Transverse colon (tissue), 4 donors: Measurements from ENCODE around the gene NUP37. TPM values are rescaled to one million over a fixed set of nuclear protein-coding genes. Genes with fewer than 3 reads are reported as not detected.
A peak's percentile ranks its signal among the peaks of the same experiment; 100 is the strongest.

Source experiments
- DNase-seq: peaks from one replicate; pipeline ENCODE4 v3.0.0-alpha.2; 2019
- H3K27ac ChIP-seq, 4 donors: fragments of 200-600 bp; sonication (generic); 2 replicates each; pipeline ENCODE4 v1.5.1; 2016 to 2018; ENCODE audit warnings: inconsistent platforms in 4 of 4
- H3K27me3 ChIP-seq: fragments of 200-600 bp; sonication (generic); 2 replicates; pipeline ENCODE4 v1.5.1; 2017; ENCODE audit warnings: inconsistent platforms
- H3K36me3 ChIP-seq, 4 donors: fragments of 200-600 bp; sonication (generic); 2 replicates each; pipeline ENCODE4 v1.5.1; 2017 to 2019; ENCODE audit warnings: inconsistent platforms in 4 of 4
- H3K4me1 ChIP-seq, 4 donors: fragments of 200-600 bp; sonication (generic); 2 replicates each; pipeline ENCODE4 v1.5.1; 2017 to 2020; ENCODE audit warnings: inconsistent platforms in 4 of 4
- H3K4me3 ChIP-seq, 4 donors: fragments of 200-600 bp; sonication (generic); 1 replicate in 1 of 4; 2 replicates in 3 of 4; pipeline versions ENCODE4 v1.5.1 to v1.6.1; 2017 to 2019; ENCODE audit warnings: inconsistent platforms in 4 of 4
- H3K9me3 ChIP-seq, 2 donors: fragments of 200-600 bp; sonication (generic); 2 replicates each; pipeline ENCODE4 v1.5.1; 2017 to 2019; ENCODE audit warnings: inconsistent platforms in 2 of 2
- EP300 ChIP-seq: sonication (generic); formaldehyde crosslinking; IDR thresholded peaks from one replicate; pipeline ENCODE4 v1.6.1; 2017; ENCODE audit warnings: antibody characterized with exemption, low read depth
- POLR2A ChIP-seq: fragments of 450-650 bp; IDR thresholded peaks from one replicate; pipeline ENCODE4 v1.6.1; 2016; ENCODE audit warnings: antibody characterized with exemption, mild to moderate bottlenecking, moderate library complexity
- POLR2AphosphoS5 ChIP-seq, 3 donors: sonication (generic); formaldehyde crosslinking; IDR thresholded peaks; one replicate each; pipeline ENCODE4 v1.6.1; 2016; ENCODE audit warnings: antibody characterized with exemption in 3 of 3
- WGBS, 2 donors: methylation state at CpG; one replicate each; pipeline ENCODE4 v1.1.5; 2018; ENCODE audit warnings: low coverage in 1 of 2; 5-methylcytosine and 5-hydroxymethylcytosine counted together
- in situ Hi-C, 4 donors: fragments of 200-750 bp; cut with MboI; loops; one replicate each; pipeline versions ENCODE4 v1.15.0 to v1.15.1; 2017; ENCODE audit warnings: low sequenced_read_pairs in 3 of 4, low pct_ligation_motif_present in 1 of 4, low pct_unique_long_range_greater_than_20kb in 1 of 4
- intact Hi-C: fragments of 100-400 bp; cut with DNase I; formaldehyde crosslinking; loops from one replicate; pipeline ENCODE4 v1.15.1; 2023; ENCODE audit warnings: low total_unique reads
- total RNA-seq, 4 donors: library from RNA; depleted of rRNA; stranded (reverse); fragments of >200 nt; gene quantifications; one replicate each; pipeline ENCODE4 v1.1.0, GENCODE V29; 2016
- TF ChIP-seq, protein P1 (sequence below), 5 experiments: fragments of 200-600 bp in 3 of 5; fragments of 450-650 bp in 2 of 5; sonication (generic) in 3 of 5; IDR thresholded peaks; 1 replicate in 2 of 5; 2 replicates in 3 of 5; pipeline ENCODE4 v1.5.1; 2016 to 2017; ENCODE audit warnings: antibody characterized with exemption in 5 of 5, inconsistent platforms in 3 of 5, mild to moderate bottlenecking in 2 of 5, moderate library complexity in 1 of 5

NUP37 gene
- total RNA-seq, 4 donors from 2014 or later: 2.6 to 19.3 (median 10.2) TPM

DNA sequence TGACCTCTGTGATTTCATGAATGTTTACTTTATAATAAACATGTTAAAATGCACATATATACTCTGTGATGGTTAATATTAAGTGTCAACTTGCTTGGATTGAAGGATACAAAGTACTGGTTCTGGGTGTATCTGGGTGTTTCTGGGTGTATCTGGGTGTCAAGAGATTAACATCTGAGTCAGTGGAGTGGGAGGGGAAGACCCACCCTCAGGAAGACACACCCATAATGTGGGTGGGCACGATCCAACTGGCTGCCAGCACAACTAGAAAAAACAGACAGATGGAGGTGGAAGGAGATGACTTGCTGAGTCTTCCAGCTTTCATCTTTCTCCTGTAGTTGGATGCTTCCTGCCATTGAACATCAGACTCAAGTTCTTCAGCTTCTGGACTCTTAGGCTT, 11.9 kb downstream of the NUP37 start:
- 86% methylated on average over 1 of the region's 1 CpG; no CpG with 5 or more reads in 1 of the 2 donors for WGBS, 2 donors
- Histone ChIP-seq H3K4me1 (no peaks in the 10 kb centered on the region), H3K27me3 (no peaks in the 10 kb centered on the region)

DNA sequence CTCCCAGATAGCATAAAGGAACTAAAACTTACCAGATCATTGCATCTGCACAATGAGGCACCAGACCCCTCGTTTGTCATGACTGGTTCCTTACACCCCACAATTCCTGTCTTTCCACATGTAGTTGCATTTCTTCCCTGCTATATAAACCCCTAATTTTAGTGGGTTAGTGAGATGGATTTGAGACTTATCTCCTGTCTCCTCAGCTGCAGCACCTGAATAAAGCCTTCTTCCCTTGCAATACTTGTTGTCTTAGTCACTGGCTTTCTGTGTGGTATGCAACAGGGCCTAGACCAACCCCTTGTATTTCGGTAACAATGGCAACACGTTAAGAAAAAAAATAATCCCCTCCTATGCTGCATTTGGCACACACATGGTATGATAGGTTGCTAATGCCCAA, 13.0 kb downstream of the NUP37 start:
- Histone ChIP-seq H3K4me3 (no peak overlapping the region), H3K9me3 (peaks cover 4 to 7% of the 10 kb centered on the region in 2 donors)

More for the DNA sequence above, 11.9 kb downstream of the NUP37 start:
- in situ Hi-C loops (no loop called here), intact Hi-C loops (no loop called here)
- TF ChIP-seq POLR2A (no peak), EP300 (no peak), POLR2AphosphoS5 (IDR thresholded peaks at IDR 0.05) (no peak)
- TF ChIP-seq, protein P1, sequence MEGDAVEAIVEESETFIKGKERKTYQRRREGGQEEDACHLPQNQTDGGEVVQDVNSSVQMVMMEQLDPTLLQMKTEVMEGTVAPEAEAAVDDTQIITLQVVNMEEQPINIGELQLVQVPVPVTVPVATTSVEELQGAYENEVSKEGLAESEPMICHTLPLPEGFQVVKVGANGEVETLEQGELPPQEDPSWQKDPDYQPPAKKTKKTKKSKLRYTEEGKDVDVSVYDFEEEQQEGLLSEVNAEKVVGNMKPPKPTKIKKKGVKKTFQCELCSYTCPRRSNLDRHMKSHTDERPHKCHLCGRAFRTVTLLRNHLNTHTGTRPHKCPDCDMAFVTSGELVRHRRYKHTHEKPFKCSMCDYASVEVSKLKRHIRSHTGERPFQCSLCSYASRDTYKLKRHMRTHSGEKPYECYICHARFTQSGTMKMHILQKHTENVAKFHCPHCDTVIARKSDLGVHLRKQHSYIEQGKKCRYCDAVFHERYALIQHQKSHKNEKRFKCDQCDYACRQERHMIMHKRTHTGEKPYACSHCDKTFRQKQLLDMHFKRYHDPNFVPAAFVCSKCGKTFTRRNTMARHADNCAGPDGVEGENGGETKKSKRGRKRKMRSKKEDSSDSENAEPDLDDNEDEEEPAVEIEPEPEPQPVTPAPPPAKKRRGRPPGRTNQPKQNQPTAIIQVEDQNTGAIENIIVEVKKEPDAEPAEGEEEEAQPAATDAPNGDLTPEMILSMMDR (IDR thresholded peaks at IDR 0.05): no peak
- Histone ChIP-seq H3K4me3 (no peak overlapping the region), H3K36me3 (peaks cover 0 to 45% (median 11%) of the 10 kb centered on the region in 4 donors), H3K27ac (no peak overlapping the region), H3K9me3 (peaks cover 4 to 7% of the 10 kb centered on the region in 2 donors)
- no peak for DNase-seq

DNA sequence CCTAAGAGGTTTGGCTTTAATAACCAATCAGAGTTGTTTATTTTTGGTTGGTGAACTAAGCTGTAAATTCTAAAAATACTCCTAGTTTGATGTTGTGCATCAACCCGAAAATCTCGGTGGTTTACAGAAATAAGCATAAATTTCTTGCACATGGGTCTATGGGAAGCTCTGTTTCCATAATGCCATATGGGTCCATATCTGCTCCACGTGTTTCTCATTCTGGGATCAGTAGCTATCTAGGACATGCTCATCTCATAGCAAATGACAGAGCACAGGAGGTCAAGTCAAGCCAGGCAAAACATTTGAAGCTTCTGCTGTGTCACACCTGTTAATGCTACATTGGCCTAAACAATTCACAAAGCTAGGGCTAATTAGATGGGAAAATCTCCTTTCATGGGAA, 23.1 kb downstream of the NUP37 start:
- Histone ChIP-seq H3K4me1 (no peaks in the 10 kb centered on the region), H3K36me3 (peaks cover 0 to 8% (median 4%) of the 10 kb centered on the region in 4 donors), H3K27me3 (no peaks in the 10 kb centered on the region), H3K4me3 (no peak overlapping the region), H3K27ac (no peak overlapping the region), H3K9me3 (no peaks in the 10 kb centered on the region)
- 84% methylated on average over 3 of the region's 3 CpGs; no CpG with 5 or more reads in 1 of the 2 donors for WGBS, 2 donors
- intact Hi-C loops: no loop called here
- no peak for TF ChIP-seq POLR2AphosphoS5 (IDR thresholded peaks at IDR 0.05)
- TF ChIP-seq, protein P1 (IDR thresholded peaks at IDR 0.05): no peak
- no peak for DNase-seq
- in situ Hi-C loops: no loop called here

More for the DNA sequence above, 13.0 kb downstream of the NUP37 start:
- in situ Hi-C loops (no loop called here), intact Hi-C loops (no loop called here)
- 92 to 94% methylated on average over 3 of the region's 3 CpGs for WGBS, 2 donors
- DNase-seq: no peak
- no peak overlapping the region for H3K27ac ChIP-seq
- TF ChIP-seq, protein P1 (IDR thresholded peaks at IDR 0.05): no peak
- no peak for TF ChIP-seq POLR2AphosphoS5 (IDR thresholded peaks at IDR 0.05)
- no peak for TF ChIP-seq EP300
- TF ChIP-seq POLR2A: no peak
- no peaks in the 10 kb centered on the region for H3K4me1 ChIP-seq
- H3K36me3 ChIP-seq: peaks cover 0 to 48% (median 11%) of the 10 kb centered on the region in 4 donors
- H3K27me3 ChIP-seq: no peaks in the 10 kb centered on the region

DNA sequence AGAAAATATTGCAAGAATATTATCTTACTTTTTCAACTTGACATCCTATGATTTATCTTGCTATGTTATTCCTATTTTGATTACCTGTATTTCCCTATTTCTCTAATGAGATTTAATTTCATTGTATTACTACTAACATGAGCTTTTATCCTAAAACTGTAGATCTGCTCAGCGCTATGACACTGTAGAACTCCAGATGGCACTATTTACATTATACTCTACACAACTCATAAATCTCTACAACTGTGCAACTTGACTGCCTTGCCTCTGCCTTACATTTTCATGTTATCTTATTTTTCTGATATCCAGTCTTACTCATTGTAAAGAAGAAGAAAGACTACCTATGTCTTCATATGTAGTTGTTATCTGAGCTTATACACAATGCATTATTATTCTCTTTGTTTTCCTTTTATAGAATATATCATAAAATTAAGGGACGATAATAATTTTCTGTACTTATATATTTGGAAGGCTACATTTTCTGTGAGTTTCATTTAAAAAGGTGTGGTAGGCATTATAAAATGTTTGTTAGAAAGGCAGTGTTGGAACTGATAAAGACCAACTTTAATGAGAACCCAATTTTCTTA, 24.1 kb downstream of the NUP37 start:
- TF ChIP-seq POLR2A: no peak
- TF ChIP-seq, protein P1 (IDR thresholded peaks at IDR 0.05): peak in 2 of 5 experiments; percentile 20 to 24
- TF ChIP-seq EP300: no peak

More for the DNA sequence above, 24.1 kb downstream of the NUP37 start:
- no peak for DNase-seq
- no peaks in the 10 kb centered on the region for H3K4me1 ChIP-seq
- peaks cover 0 to 8% (median 4%) of the 10 kb centered on the region in 4 donors for H3K36me3 ChIP-seq
- WGBS, 2 donors: 64 to 66% methylated on average over 2 of the region's 2 CpGs
- no peaks in the 10 kb centered on the region for H3K9me3 ChIP-seq
- intact Hi-C loops (no loop called here), in situ Hi-C loops (no loop called here)
- no peak overlapping the region for H3K27ac ChIP-seq
- H3K27me3 ChIP-seq: no peaks in the 10 kb centered on the region
- no peak overlapping the region for H3K4me3 ChIP-seq
